Pons (tissue), 1 donor: Measurements from ENCODE around the gene WFDC10B.
"Not testable (repeated sequence)": the region's sequence is repeated elsewhere in the genome, so short reads cannot be mapped to it uniquely, and the experiment has no call there.

Experiments used
- DNase-seq: peaks from one replicate; pipeline ENCODE4 v3.0.0-alpha.2; 2016; ENCODE audit warnings: low spot score

WFDC10B gene

DNA sequence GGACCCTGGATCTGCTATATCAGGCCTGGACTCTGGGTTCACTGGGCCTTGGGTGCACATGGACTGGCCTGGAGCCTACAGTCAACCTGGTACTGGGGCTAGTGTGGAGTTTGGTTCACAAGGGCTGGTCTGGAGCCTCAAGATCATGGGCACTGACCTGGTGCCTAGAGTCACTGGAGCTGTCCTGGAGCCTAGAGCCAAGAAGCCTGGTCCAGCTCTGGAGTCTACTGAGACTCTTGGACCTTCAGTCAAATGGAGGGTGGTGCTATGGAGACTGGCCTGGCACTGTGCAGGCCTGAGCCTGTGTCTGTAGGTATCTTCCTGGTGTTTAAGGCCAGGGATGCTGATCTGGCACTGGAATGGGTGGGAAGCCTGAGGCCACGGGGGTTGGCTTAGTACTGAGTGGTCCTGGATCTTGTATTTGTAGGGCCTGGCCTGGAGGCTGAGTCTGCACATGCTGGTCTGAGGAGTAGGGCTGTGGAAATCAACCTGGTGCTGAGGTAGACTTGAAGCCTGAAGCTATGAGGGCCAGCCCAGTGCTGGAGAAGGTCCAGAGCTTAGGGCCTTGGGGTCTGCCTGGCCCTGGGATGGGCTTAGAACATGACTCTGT is 57.3 kb downstream of the WFDC10B start:
- DNase-seq, result no peak

DNA sequence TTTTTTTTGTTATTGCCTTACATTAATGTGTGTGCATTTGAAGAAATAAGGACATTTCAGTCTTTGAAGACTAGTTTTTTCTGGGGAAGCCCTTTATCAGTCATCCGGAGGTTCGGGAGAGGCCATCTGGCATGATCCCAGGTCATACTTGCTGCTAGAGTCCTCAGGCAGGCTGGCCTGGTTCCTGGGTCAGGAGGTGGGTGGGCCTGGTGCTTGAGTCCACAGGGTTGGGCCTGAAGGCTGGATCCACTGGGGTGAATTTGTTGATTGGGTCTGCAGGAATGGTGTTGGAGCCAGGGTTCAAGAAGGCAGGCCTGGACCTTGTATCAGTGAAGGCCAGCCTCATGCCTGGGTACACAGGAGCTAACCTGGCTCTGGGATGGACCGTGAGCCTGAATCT is 57.9 kb downstream of the WFDC10B start:
- no peak for DNase-seq

DNA sequence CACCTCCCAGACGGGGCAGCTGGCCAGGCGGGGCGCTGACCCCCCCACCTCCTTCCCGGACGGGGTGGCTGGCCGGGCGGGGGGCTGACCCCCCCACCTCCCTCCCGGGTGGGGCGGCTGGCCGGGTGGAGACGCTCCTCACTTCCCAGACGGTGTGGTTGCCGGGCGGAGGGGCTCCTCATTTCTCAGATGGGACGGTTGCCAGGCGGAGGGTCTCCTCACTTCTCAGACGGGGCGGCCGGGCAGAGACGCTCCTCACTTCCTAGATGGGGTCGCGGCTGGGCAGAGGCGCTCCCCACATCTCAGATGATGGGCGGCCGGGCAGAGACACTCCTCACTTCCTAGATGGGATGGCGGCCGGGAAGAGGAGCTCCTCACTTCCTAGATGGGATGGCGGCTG is 59.0 kb downstream of the WFDC10B start:
- DNase-seq, result not testable (repeated sequence)

DNA sequence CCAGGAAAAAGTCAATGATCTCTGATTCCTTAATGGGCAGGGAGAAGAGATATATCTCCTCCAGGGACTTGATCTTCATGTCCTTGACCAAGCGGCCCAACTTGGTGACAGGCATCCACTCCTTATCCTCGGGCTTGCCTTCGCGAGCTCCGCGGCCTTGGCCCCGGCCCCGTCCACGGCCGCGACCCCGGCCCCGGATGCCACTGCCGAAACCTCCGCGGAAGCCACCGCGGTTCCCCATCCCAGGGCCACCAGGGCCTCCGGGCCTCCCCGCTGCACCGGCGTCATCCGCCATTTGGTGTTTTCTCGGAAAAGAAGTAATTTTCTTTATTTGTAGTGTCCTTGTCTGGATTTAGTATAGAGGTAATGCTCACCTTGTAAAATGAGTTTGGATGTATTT is 63.7 kb downstream of the WFDC10B start:
- not testable (repeated sequence) for DNase-seq

GRCh38 chr20:45639687-45640086 is 65.1 kb downstream of the WFDC10B start:
- DNase-seq, result no peak

GRCh38 chr20:45636513-45636912 is 68.3 kb downstream of the WFDC10B start:
- no peak for DNase-seq
